HG03196 (cell line): ENCODE measurements around the gene CAMK2N2.
A peak's percentile ranks its signal among the peaks of the same experiment; 100 is the strongest.

ENCODE experiments used
- ATAC-seq: cut with Tn5 transposase; IDR thresholded peaks from one replicate; pipeline ENCODE4 v1.9.1; 2021; ENCODE audit not compliant: unreplicated experiment

CAMK2N2 gene

GRCh38 chr3:184240384-184241140, 20.8 kb downstream of the CAMK2N2 start:
- no peak for ATAC-seq

- no peak for ATAC-seq
Observed at GRCh38 chr3:184239708-184240107, 21.6 kb downstream of the CAMK2N2 start.

- ATAC-seq, result no peak
Observed at GRCh38 chr3:184239221-184239620, 22.1 kb downstream of the CAMK2N2 start.

GRCh38 chr3:184238246-184238818, 23.0 kb downstream of the CAMK2N2 start:
- no peak for ATAC-seq

- no peak for ATAC-seq
Observed at GRCh38 chr3:184237807-184238206, 23.5 kb downstream of the CAMK2N2 start.

GRCh38 chr3:184237211-184237610, 24.1 kb downstream of the CAMK2N2 start:
- ATAC-seq, result no peak

- no peak for ATAC-seq
Observed at GRCh38 chr3:184236636-184237035, 24.7 kb downstream of the CAMK2N2 start.

GRCh38 chr3:184236033-184236410, 25.3 kb downstream of the CAMK2N2 start:
- ATAC-seq, result no peak

GRCh38 chr3:184235381-184236032, 25.8 kb downstream of the CAMK2N2 start:
- ATAC-seq, result no peak

- ATAC-seq, result no peak
Observed at GRCh38 chr3:184234671-184235380, 26.5 kb downstream of the CAMK2N2 start.

GRCh38 chr3:184234224-184234623, 27.1 kb downstream of the CAMK2N2 start:
- no peak for ATAC-seq

- no peak for ATAC-seq
Observed at GRCh38 chr3:184233127-184233843, 28.1 kb downstream of the CAMK2N2 start.

- ATAC-seq, result no peak
Observed at GRCh38 chr3:184231671-184232070, 29.7 kb downstream of the CAMK2N2 start.

GRCh38 chr3:184230603-184231528, 30.5 kb downstream of the CAMK2N2 start:
- no peak for ATAC-seq

- ATAC-seq, result no peak
Observed at GRCh38 chr3:184230081-184230602, 31.2 kb downstream of the CAMK2N2 start.

- peak; percentile 52 for ATAC-seq
Observed at GRCh38 chr3:184229394-184230080, 31.8 kb downstream of the CAMK2N2 start, which contains the start of gene VWA5B2. VWA5B2 (plus strand) TSS chr3:184229585; CDS start chr3:184230529, 944 bp downstream.

GRCh38 chr3:184228376-184229137, 32.8 kb downstream of the CAMK2N2 start:
- no peak for ATAC-seq

- ATAC-seq, result no peak
Observed at GRCh38 chr3:184227481-184227935, 33.8 kb downstream of the CAMK2N2 start.
